Measurements from ENCODE around the gene RPUSD4. TPM values are rescaled to one million over a fixed set of nuclear protein-coding genes. Genes with fewer than 3 reads are reported as not detected.
A peak's percentile ranks its signal among the peaks of the same experiment; 100 is the strongest.

The RPUSD4 gene
- total RNA-seq, 1 experiment from 2014 or later = 42.9 TPM

DNA sequence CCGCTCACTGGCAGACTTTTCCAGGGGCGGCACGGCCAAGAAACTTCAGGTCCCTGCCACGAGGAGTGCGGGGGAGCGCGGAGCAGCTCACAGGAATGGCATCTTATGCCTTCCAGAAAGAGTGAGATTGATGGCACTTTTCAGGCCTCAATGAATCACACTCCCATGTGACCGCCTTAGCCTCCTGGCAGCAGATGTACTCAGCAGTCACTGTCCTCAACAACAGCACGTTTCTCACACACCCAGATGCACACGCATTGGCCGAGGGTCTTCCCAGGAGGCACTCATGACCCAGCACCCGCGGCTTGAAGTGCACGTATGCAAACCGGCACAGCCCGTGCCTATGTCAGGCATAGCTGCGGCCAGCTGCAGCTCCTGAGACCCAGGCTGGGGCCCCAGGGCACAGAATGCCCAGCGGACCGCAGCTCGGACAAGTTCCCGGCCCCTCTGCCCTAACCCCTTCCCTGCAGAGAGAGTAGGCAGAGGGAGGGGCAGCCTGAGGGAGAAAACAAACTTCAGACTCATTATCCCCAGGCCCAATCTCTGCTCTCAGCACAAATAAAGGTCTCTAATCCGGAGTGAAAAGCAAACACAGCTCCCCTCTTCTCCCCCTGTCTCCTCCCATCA, 48.3 kb downstream of the RPUSD4 start:
- H3K4me1 ChIP-seq (ENCODE audit: insufficient read depth, low read length) = peaks cover 4% of the 10 kb centered on the region; the same call in 1 of the 2 replicates

More for the DNA sequence above, 48.3 kb downstream of the RPUSD4 start:
- no peak overlapping the region for H2BK12ac ChIP-seq (ENCODE audit: insufficient read length, low read depth, low read length)
- no peak overlapping the region for H2BK5ac ChIP-seq (ENCODE audit: insufficient read length, low read length)
- H3K4me2 ChIP-seq (ENCODE audit: insufficient read depth, insufficient read length, low read length) = no peak overlapping the region
- no peaks in the 10 kb centered on the region for H4K20me1 ChIP-seq (ENCODE audit: control insufficient read depth, insufficient read depth, insufficient read length)
- no peaks in the 10 kb centered on the region for H3K27me3 ChIP-seq (ENCODE audit: insufficient read depth, low read length)
- H3K27ac Mint-ChIP-seq = peak overlapping the region in 1 of 3 experiments; percentile 69; a peak in 2 of 7 replicates
- H3K27me3 Mint-ChIP-seq (ENCODE audit: low read depth) = peaks cover 4% of the 10 kb centered on the region
- peaks cover 51% of the 10 kb centered on the region in 2 experiments for H3K4me1 Mint-ChIP-seq
- no peaks in the 10 kb centered on the region for H3K9me3 ChIP-seq (ENCODE audit: control insufficient read depth, low read depth, low read length)
- H3K36me3 Mint-ChIP-seq (ENCODE audit: insufficient read depth in 1 of 3, low read depth in 3 of 3) = no peaks in the 10 kb centered on the region
- H2BK20ac ChIP-seq (ENCODE audit: low read depth, low read length, poor library complexity, severe bottlenecking) = no peak overlapping the region
- H3K14ac ChIP-seq (ENCODE audit: insufficient read depth, low read length) = no peak overlapping the region
- no peak overlapping the region for H4K8ac ChIP-seq (replicated peaks; ENCODE audit: insufficient read length, low read depth, low read length)
- no peak overlapping the region for H4K5ac ChIP-seq (ENCODE audit: insufficient read length, low read depth, low read length)
- H3K56ac ChIP-seq (ENCODE audit: insufficient read length, low read depth, low read length) = no peak overlapping the region
- WGBS (ENCODE audit: extremely low coverage, insufficient read length, low lambda C conversion rate) = no CpG with 5 or more reads among the region's 22 CpGs
- no peak overlapping the region for H2AFZ ChIP-seq (ENCODE audit: low read length)
- TF ChIP-seq, protein P1, sequence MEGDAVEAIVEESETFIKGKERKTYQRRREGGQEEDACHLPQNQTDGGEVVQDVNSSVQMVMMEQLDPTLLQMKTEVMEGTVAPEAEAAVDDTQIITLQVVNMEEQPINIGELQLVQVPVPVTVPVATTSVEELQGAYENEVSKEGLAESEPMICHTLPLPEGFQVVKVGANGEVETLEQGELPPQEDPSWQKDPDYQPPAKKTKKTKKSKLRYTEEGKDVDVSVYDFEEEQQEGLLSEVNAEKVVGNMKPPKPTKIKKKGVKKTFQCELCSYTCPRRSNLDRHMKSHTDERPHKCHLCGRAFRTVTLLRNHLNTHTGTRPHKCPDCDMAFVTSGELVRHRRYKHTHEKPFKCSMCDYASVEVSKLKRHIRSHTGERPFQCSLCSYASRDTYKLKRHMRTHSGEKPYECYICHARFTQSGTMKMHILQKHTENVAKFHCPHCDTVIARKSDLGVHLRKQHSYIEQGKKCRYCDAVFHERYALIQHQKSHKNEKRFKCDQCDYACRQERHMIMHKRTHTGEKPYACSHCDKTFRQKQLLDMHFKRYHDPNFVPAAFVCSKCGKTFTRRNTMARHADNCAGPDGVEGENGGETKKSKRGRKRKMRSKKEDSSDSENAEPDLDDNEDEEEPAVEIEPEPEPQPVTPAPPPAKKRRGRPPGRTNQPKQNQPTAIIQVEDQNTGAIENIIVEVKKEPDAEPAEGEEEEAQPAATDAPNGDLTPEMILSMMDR (conservative IDR thresholded peaks at IDR 0.05) = no peak
- no peaks in the 10 kb centered on the region; a peak in 1 of 5 replicates for H3K9me3 Mint-ChIP-seq
- H3K79me2 ChIP-seq (ENCODE audit: insufficient read depth, low read length) = no peaks in the 10 kb centered on the region
- H3K4ac ChIP-seq (ENCODE audit: low read depth, low read length) = no peak overlapping the region
- H4K91ac ChIP-seq (ENCODE audit: insufficient read length, low read depth, low read length) = no peak overlapping the region
- no peaks in the 10 kb centered on the region for H3K79me1 ChIP-seq (ENCODE audit: insufficient read depth, low read depth, low read length, poor library complexity, severe bottlenecking)
- no peak overlapping the region for H2BK120ac ChIP-seq (ENCODE audit: low read depth, low read length, poor library complexity, severe bottlenecking)
- no peak overlapping the region for H2BK15ac ChIP-seq (ENCODE audit: low read depth, low read length)
- DNase-seq = no peak
- peak overlapping the region in 1 of 2 experiments; percentile 29; a peak in 1 of 5 replicates for H3K4me3 Mint-ChIP-seq
- H3T11ph ChIP-seq (ENCODE audit: low read length) = no peak overlapping the region
- no peak overlapping the region for H3K27ac ChIP-seq (ENCODE audit: insufficient read length, low read depth, low read length)
- H3K23me2 ChIP-seq (ENCODE audit: insufficient read length, low read depth, low read length, poor library complexity, severe bottlenecking) = no peaks in the 10 kb centered on the region
- no peak overlapping the region for H2AK5ac ChIP-seq (ENCODE audit: insufficient read length, low read length)
- H3K9ac ChIP-seq (ENCODE audit: extremely low read depth, insufficient read length, low read length) = no peak overlapping the region
- H3K18ac ChIP-seq (ENCODE audit: insufficient read length, low read depth, low read length) = no peak overlapping the region
- H3K23ac ChIP-seq (ENCODE audit: insufficient read length, low read depth, low read length) = no peak overlapping the region
